ENCODE results near the gene PSMF1.

Gene PSMF1

GRCh38 chr20:1199964-1200363, 81.6 kb downstream of the PSMF1 start:
- Histone ChIP-seq H3K4me1 (ENCODE audit: control insufficient read depth, insufficient read depth, low read length) (peaks cover 14% of the 10 kb centered on the region), H3K36me3 (ENCODE audit: control insufficient read depth, insufficient read depth, low read length) (no peaks in the 10 kb centered on the region), H3K9me3 (ENCODE audit: control insufficient read depth, low read length) (no peaks in the 10 kb centered on the region), H3K27me3 (ENCODE audit: control insufficient read depth, insufficient read depth, low read length) (no peaks in the 10 kb centered on the region), H3K9ac (ENCODE audit: low read length) (no peak overlapping the region), H3K4me3 (ENCODE audit: low read length) (no peak overlapping the region)

GRCh38 chr20:1202762-1203504, 84.5 kb downstream of the PSMF1 start, which contains the start of gene C20orf202:
Gene C20orf202, plus strand, starts transcription at chr20:1203454. Its CDS starts 132 bp downstream, at chr20:1203586.
- H3K4me3 ChIP-seq (ENCODE audit: low read length): no peak within 1 kb of the TSS
- peaks cover 14% of the 10 kb centered on the region for H3K4me1 ChIP-seq (ENCODE audit: control insufficient read depth, insufficient read depth, low read length)
- H3K36me3 ChIP-seq (ENCODE audit: control insufficient read depth, insufficient read depth, low read length): no peaks in the 10 kb centered on the region
- H3K27me3 ChIP-seq (ENCODE audit: control insufficient read depth, insufficient read depth, low read length): no peaks in the 10 kb centered on the region
- H3K9me3 ChIP-seq (ENCODE audit: control insufficient read depth, low read length): no peaks in the 10 kb centered on the region
- H3K9ac ChIP-seq (ENCODE audit: low read length): no peak within 1 kb of the TSS

GRCh38 chr20:1203630-1204029, 85.2 kb downstream of the PSMF1 start:
- H3K36me3 ChIP-seq (ENCODE audit: control insufficient read depth, insufficient read depth, low read length): no peaks in the 10 kb centered on the region
- no peak overlapping the region for H3K4me3 ChIP-seq (ENCODE audit: low read length)
- no peak overlapping the region for H3K9ac ChIP-seq (ENCODE audit: low read length)
- no peaks in the 10 kb centered on the region for H3K9me3 ChIP-seq (ENCODE audit: control insufficient read depth, low read length)
- no peaks in the 10 kb centered on the region for H3K27me3 ChIP-seq (ENCODE audit: control insufficient read depth, insufficient read depth, low read length)
- H3K4me1 ChIP-seq (ENCODE audit: control insufficient read depth, insufficient read depth, low read length): peaks cover 14% of the 10 kb centered on the region

GRCh38 chr20:1204113-1204512, 85.7 kb downstream of the PSMF1 start:
- Histone ChIP-seq H3K4me3 (ENCODE audit: low read length) (no peak overlapping the region), H3K27me3 (ENCODE audit: control insufficient read depth, insufficient read depth, low read length) (no peaks in the 10 kb centered on the region), H3K4me1 (ENCODE audit: control insufficient read depth, insufficient read depth, low read length) (peaks cover 14% of the 10 kb centered on the region), H3K9me3 (ENCODE audit: control insufficient read depth, low read length) (no peaks in the 10 kb centered on the region), H3K9ac (ENCODE audit: low read length) (no peak overlapping the region), H3K36me3 (ENCODE audit: control insufficient read depth, insufficient read depth, low read length) (no peaks in the 10 kb centered on the region)

- Histone ChIP-seq H3K9ac (ENCODE audit: low read length) (no peak overlapping the region), H3K4me3 (ENCODE audit: low read length) (no peak overlapping the region), H3K4me1 (ENCODE audit: control insufficient read depth, insufficient read depth, low read length) (peaks cover 14% of the 10 kb centered on the region), H3K27me3 (ENCODE audit: control insufficient read depth, insufficient read depth, low read length) (no peaks in the 10 kb centered on the region), H3K36me3 (ENCODE audit: control insufficient read depth, insufficient read depth, low read length) (no peaks in the 10 kb centered on the region), H3K9me3 (ENCODE audit: control insufficient read depth, low read length) (no peaks in the 10 kb centered on the region)
Observed at GRCh38 chr20:1204576-1204975, 86.2 kb downstream of the PSMF1 start.

- H3K27me3 ChIP-seq (ENCODE audit: control insufficient read depth, insufficient read depth, low read length): no peaks in the 10 kb centered on the region
- no peaks in the 10 kb centered on the region for H3K36me3 ChIP-seq (ENCODE audit: control insufficient read depth, insufficient read depth, low read length)
- H3K4me1 ChIP-seq (ENCODE audit: control insufficient read depth, insufficient read depth, low read length): peaks cover 14% of the 10 kb centered on the region
- H3K4me3 ChIP-seq (ENCODE audit: low read length): no peak overlapping the region
- no peak overlapping the region for H3K9ac ChIP-seq (ENCODE audit: low read length)
- H3K9me3 ChIP-seq (ENCODE audit: control insufficient read depth, low read length): no peaks in the 10 kb centered on the region
Observed at GRCh38 chr20:1205802-1206201, 87.4 kb downstream of the PSMF1 start.

- no peaks in the 10 kb centered on the region for H3K36me3 ChIP-seq (ENCODE audit: control insufficient read depth, insufficient read depth, low read length)
- H3K4me1 ChIP-seq (ENCODE audit: control insufficient read depth, insufficient read depth, low read length): peaks cover 14% of the 10 kb centered on the region
- H3K27me3 ChIP-seq (ENCODE audit: control insufficient read depth, insufficient read depth, low read length): no peaks in the 10 kb centered on the region
- H3K9me3 ChIP-seq (ENCODE audit: control insufficient read depth, low read length): no peaks in the 10 kb centered on the region
- H3K4me3 ChIP-seq (ENCODE audit: low read length): no peak overlapping the region
- no peak overlapping the region for H3K9ac ChIP-seq (ENCODE audit: low read length)
Observed at GRCh38 chr20:1206366-1207148, 88.2 kb downstream of the PSMF1 start.

GRCh38 chr20:1207293-1207878, 89.0 kb downstream of the PSMF1 start:
- H3K4me3 ChIP-seq (ENCODE audit: low read length): no peak overlapping the region
- no peaks in the 10 kb centered on the region for H3K27me3 ChIP-seq (ENCODE audit: control insufficient read depth, insufficient read depth, low read length)
- peaks cover 14% of the 10 kb centered on the region for H3K4me1 ChIP-seq (ENCODE audit: control insufficient read depth, insufficient read depth, low read length)
- no peak overlapping the region for H3K9ac ChIP-seq (ENCODE audit: low read length)
- H3K36me3 ChIP-seq (ENCODE audit: control insufficient read depth, insufficient read depth, low read length): no peaks in the 10 kb centered on the region
- no peaks in the 10 kb centered on the region for H3K9me3 ChIP-seq (ENCODE audit: control insufficient read depth, low read length)

GRCh38 chr20:1209447-1210387, 91.3 kb downstream of the PSMF1 start:
- no peaks in the 10 kb centered on the region for H3K4me1 ChIP-seq (ENCODE audit: control insufficient read depth, insufficient read depth, low read length)
- no peaks in the 10 kb centered on the region for H3K9me3 ChIP-seq (ENCODE audit: control insufficient read depth, low read length)
- H3K36me3 ChIP-seq (ENCODE audit: control insufficient read depth, insufficient read depth, low read length): no peaks in the 10 kb centered on the region
- no peak overlapping the region for H3K9ac ChIP-seq (ENCODE audit: low read length)
- H3K27me3 ChIP-seq (ENCODE audit: control insufficient read depth, insufficient read depth, low read length): no peaks in the 10 kb centered on the region
- H3K4me3 ChIP-seq (ENCODE audit: low read length): no peak overlapping the region

- Histone ChIP-seq H3K9me3 (ENCODE audit: control insufficient read depth, low read length) (no peaks in the 10 kb centered on the region), H3K4me3 (ENCODE audit: low read length) (no peak overlapping the region), H3K36me3 (ENCODE audit: control insufficient read depth, insufficient read depth, low read length) (no peaks in the 10 kb centered on the region), H3K4me1 (ENCODE audit: control insufficient read depth, insufficient read depth, low read length) (no peaks in the 10 kb centered on the region), H3K9ac (ENCODE audit: low read length) (no peak overlapping the region), H3K27me3 (ENCODE audit: control insufficient read depth, insufficient read depth, low read length) (no peaks in the 10 kb centered on the region)
Observed at GRCh38 chr20:1210501-1210900, 92.1 kb downstream of the PSMF1 start.

- Histone ChIP-seq H3K9ac (ENCODE audit: low read length) (no peak overlapping the region), H3K36me3 (ENCODE audit: control insufficient read depth, insufficient read depth, low read length) (no peaks in the 10 kb centered on the region), H3K27me3 (ENCODE audit: control insufficient read depth, insufficient read depth, low read length) (no peaks in the 10 kb centered on the region), H3K4me3 (ENCODE audit: low read length) (no peak overlapping the region), H3K9me3 (ENCODE audit: control insufficient read depth, low read length) (no peaks in the 10 kb centered on the region), H3K4me1 (ENCODE audit: control insufficient read depth, insufficient read depth, low read length) (no peaks in the 10 kb centered on the region)
Observed at GRCh38 chr20:1212023-1212422, 93.6 kb downstream of the PSMF1 start.

Measured in mucosa of stomach (tissue), 1 donor.